HUES6 (cell line): ENCODE results near the gene KDELR3.
"Not testable (repeated sequence)": the region's sequence is repeated elsewhere in the genome, so short reads cannot be mapped to it uniquely, and the experiment has no call there.

Experiments used
- H3K27ac ChIP-seq: 2 replicates; pipeline ENCODE4 v1.7.0; 2013; ENCODE audit warnings: low read depth, mild to moderate bottlenecking, low read length, inconsistent platforms
- H3K27me3 ChIP-seq: 2 replicates; pipeline ENCODE4 v1.6.1; 2013; ENCODE audit warnings: low read length; ENCODE audit not compliant: control insufficient read depth, insufficient read depth
- H3K36me3 ChIP-seq: 2 replicates; pipeline ENCODE4 v1.6.1; 2013; ENCODE audit warnings: low read length; ENCODE audit not compliant: control insufficient read depth, insufficient read depth
- H3K4me1 ChIP-seq: 2 replicates; pipeline ENCODE4 v1.6.1; 2013; ENCODE audit warnings: low read length; ENCODE audit not compliant: control insufficient read depth, insufficient read depth
- H3K4me3 ChIP-seq: 2 replicates; pipeline ENCODE4 v1.5.1; 2013; ENCODE audit warnings: low read depth, low read length
- H3K9ac ChIP-seq: one replicate; pipeline ENCODE4 v1.6.1; 2013; ENCODE audit warnings: mild to moderate bottlenecking, low read length
- H3K9me3 ChIP-seq: 2 replicates; pipeline ENCODE4 v1.6.1; 2013; ENCODE audit warnings: low read depth, low read length; ENCODE audit not compliant: control insufficient read depth, insufficient read depth

The KDELR3 gene

GRCh38 chr22:38460426-38460840, 7.5 kb upstream of the KDELR3 start:
- Histone ChIP-seq H3K9ac (no peak overlapping the region), H3K9me3 (no peaks in the 10 kb centered on the region), H3K27me3 (peaks cover 60% of the 10 kb centered on the region), H3K4me1 (peaks cover 16% of the 10 kb centered on the region), H3K36me3 (no peaks in the 10 kb centered on the region), H3K4me3 (no peak overlapping the region), H3K27ac (no peak overlapping the region)

GRCh38 chr22:38461057-38461413, 6.9 kb upstream of the KDELR3 start:
- H3K4me1 ChIP-seq: peaks cover 18% of the 10 kb centered on the region
- H3K4me3 ChIP-seq: peak overlapping the region; percentile 43
- no peaks in the 10 kb centered on the region for H3K9me3 ChIP-seq
- H3K9ac ChIP-seq: no peak overlapping the region
- no peak overlapping the region for H3K27ac ChIP-seq
- peaks cover 63% of the 10 kb centered on the region for H3K27me3 ChIP-seq
- H3K36me3 ChIP-seq: no peaks in the 10 kb centered on the region

GRCh38 chr22:38461414-38462081, 6.3 kb upstream of the KDELR3 start:
- Histone ChIP-seq H3K27ac (no peak overlapping the region), H3K4me3 (peak overlapping the region; percentile 43), H3K27me3 (peaks cover 63% of the 10 kb centered on the region)

GRCh38 chr22:38462960-38463784, 4.7 kb upstream of the KDELR3 start:
- H3K4me1 ChIP-seq: peaks cover 26% of the 10 kb centered on the region
- no peaks in the 10 kb centered on the region for H3K36me3 ChIP-seq
- no peak overlapping the region for H3K27ac ChIP-seq
- H3K4me3 ChIP-seq: peak overlapping the region; percentile 33; the same call in 1 of the 2 replicates
- no peak overlapping the region for H3K9ac ChIP-seq
- peaks cover 64% of the 10 kb centered on the region for H3K27me3 ChIP-seq
- H3K9me3 ChIP-seq: no peaks in the 10 kb centered on the region

More at GRCh38 chr22:38461414-38462081, 6.3 kb upstream of the KDELR3 start:
- no peaks in the 10 kb centered on the region for H3K9me3 ChIP-seq
- H3K4me1 ChIP-seq: peaks cover 18% of the 10 kb centered on the region
- H3K36me3 ChIP-seq: no peaks in the 10 kb centered on the region
- H3K9ac ChIP-seq: no peak overlapping the region

GRCh38 chr22:38464992-38465672, 2.8 kb upstream of the KDELR3 start:
- Histone ChIP-seq H3K9ac (no peak overlapping the region), H3K36me3 (no peaks in the 10 kb centered on the region), H3K4me3 (no peak overlapping the region), H3K27me3 (peaks cover 58% of the 10 kb centered on the region), H3K9me3 (no peaks in the 10 kb centered on the region), H3K27ac (no peak overlapping the region), H3K4me1 (peaks cover 29% of the 10 kb centered on the region)

GRCh38 chr22:38465673-38466490, 2.0 kb upstream of the KDELR3 start:
- H3K9ac ChIP-seq: no peak overlapping the region
- H3K4me1 ChIP-seq: peaks cover 29% of the 10 kb centered on the region
- no peak overlapping the region for H3K4me3 ChIP-seq
- H3K27ac ChIP-seq: no peak overlapping the region
- H3K27me3 ChIP-seq: peaks cover 50% of the 10 kb centered on the region
- no peaks in the 10 kb centered on the region for H3K9me3 ChIP-seq
- no peaks in the 10 kb centered on the region for H3K36me3 ChIP-seq

GRCh38 chr22:38467438-38467903, 425 bp upstream of the KDELR3 start:
- peak overlapping the region; percentile 77 for H3K4me3 ChIP-seq
- H3K27me3 ChIP-seq: peaks cover 38% of the 10 kb centered on the region
- no peaks in the 10 kb centered on the region for H3K36me3 ChIP-seq
- peaks cover 23% of the 10 kb centered on the region for H3K4me1 ChIP-seq
- H3K27ac ChIP-seq: no peak overlapping the region
- H3K9me3 ChIP-seq: no peaks in the 10 kb centered on the region
- peak overlapping the region; percentile 88 for H3K9ac ChIP-seq

- peaks cover 18% of the 10 kb centered on the region for H3K4me1 ChIP-seq
- peaks cover 33% of the 10 kb centered on the region for H3K27me3 ChIP-seq
- H3K9ac ChIP-seq: peak overlapping the region; percentile 88
- H3K36me3 ChIP-seq: no peaks in the 10 kb centered on the region
- no peak overlapping the region; the same call in 1 of the 2 replicates for H3K27ac ChIP-seq
- H3K4me3 ChIP-seq: peak overlapping the region; percentile 77
- H3K9me3 ChIP-seq: no peaks in the 10 kb centered on the region
These were observed 778 bp downstream of the KDELR3 start for GRCh38 chr22:38468443-38469305.

GRCh38 chr22:38469306-38469781, 1.4 kb downstream of the KDELR3 start:
- Histone ChIP-seq H3K36me3 (no peaks in the 10 kb centered on the region), H3K9ac (no peak overlapping the region), H3K4me1 (peaks cover 14% of the 10 kb centered on the region), H3K27ac (no peak overlapping the region), H3K4me3 (no peak overlapping the region), H3K27me3 (peaks cover 33% of the 10 kb centered on the region), H3K9me3 (no peaks in the 10 kb centered on the region)

GRCh38 chr22:38470179-38470578, 2.3 kb downstream of the KDELR3 start:
- H3K9me3 ChIP-seq, H3K36me3 ChIP-seq, H3K4me3 ChIP-seq, H3K27ac ChIP-seq, H3K9ac ChIP-seq: not testable (repeated sequence)
- H3K27me3 ChIP-seq: peaks cover 33% of the 10 kb centered on the region
- H3K4me1 ChIP-seq: peaks cover 14% of the 10 kb centered on the region
